ENCODE data around the gene FRMD4B.

Gene FRMD4B

GRCh38 chr3:69165744-69166143, 220.1 kb downstream of the FRMD4B start:
- no peak overlapping the region for H3K4me3 ChIP-seq (IDR thresholded peaks at IDR 0.05; ENCODE audit: insufficient read depth, low read depth, low read length)
- no peak for TF ChIP-seq CTCF (conservative IDR thresholded peaks at IDR 0.05; ENCODE audit: low read depth, low read length)

GRCh38 chr3:69164296-69164695, 221.6 kb downstream of the FRMD4B start:
- no peaks in the 10 kb centered on the region for H3K27me3 ChIP-seq (ENCODE audit: insufficient read depth, low read depth)

More at GRCh38 chr3:69165744-69166143, 220.1 kb downstream of the FRMD4B start:
- H2AFZ ChIP-seq (ENCODE audit: low read depth), result no peak overlapping the region
- no peak overlapping the region for H3K9ac ChIP-seq
- H3K4me1 ChIP-seq (ENCODE audit: low read depth, poor library complexity, severe bottlenecking), result peaks cover 12% of the 10 kb centered on the region
- H3K4me2 ChIP-seq, result no peak overlapping the region
- no peak overlapping the region for H3K27ac ChIP-seq
- no peaks in the 10 kb centered on the region for H4K20me1 ChIP-seq (ENCODE audit: insufficient read depth)
- no peaks in the 10 kb centered on the region for H3K27me3 ChIP-seq (ENCODE audit: insufficient read depth, low read depth)
- no peaks in the 10 kb centered on the region for H3K36me3 ChIP-seq (ENCODE audit: insufficient read depth)
- no peaks in the 10 kb centered on the region for H3K79me2 ChIP-seq (ENCODE audit: insufficient read depth, low read depth)

GRCh38 chr3:69162308-69162980, 223.4 kb downstream of the FRMD4B start:
- no peaks in the 10 kb centered on the region for H3K79me2 ChIP-seq (ENCODE audit: insufficient read depth, low read depth)
- no peak overlapping the region for H2AFZ ChIP-seq (ENCODE audit: low read depth)
- H3K4me1 ChIP-seq (ENCODE audit: low read depth, poor library complexity, severe bottlenecking), result peaks cover 18% of the 10 kb centered on the region
- no peak overlapping the region for H3K4me2 ChIP-seq
- H3K27ac ChIP-seq, result no peak overlapping the region
- no peak for TF ChIP-seq CTCF (conservative IDR thresholded peaks at IDR 0.05; ENCODE audit: low read depth, low read length)
- no peaks in the 10 kb centered on the region for H4K20me1 ChIP-seq (ENCODE audit: insufficient read depth)
- no peak overlapping the region for H3K9ac ChIP-seq
- no peak overlapping the region for H3K4me3 ChIP-seq (IDR thresholded peaks at IDR 0.05; ENCODE audit: insufficient read depth, low read depth, low read length)
- H3K27me3 ChIP-seq (ENCODE audit: insufficient read depth, low read depth), result no peaks in the 10 kb centered on the region
- no peaks in the 10 kb centered on the region for H3K36me3 ChIP-seq (ENCODE audit: insufficient read depth)

More at GRCh38 chr3:69164296-69164695, 221.6 kb downstream of the FRMD4B start:
- Histone ChIP-seq H4K20me1 (ENCODE audit: insufficient read depth) (no peaks in the 10 kb centered on the region), H3K36me3 (ENCODE audit: insufficient read depth) (no peaks in the 10 kb centered on the region), H3K4me2 (no peak overlapping the region), H3K4me3 (IDR thresholded peaks at IDR 0.05; ENCODE audit: insufficient read depth, low read depth, low read length) (no peak overlapping the region), H2AFZ (ENCODE audit: low read depth) (no peak overlapping the region), H3K9ac (no peak overlapping the region), H3K79me2 (ENCODE audit: insufficient read depth, low read depth) (no peaks in the 10 kb centered on the region), H3K4me1 (ENCODE audit: low read depth, poor library complexity, severe bottlenecking) (peaks cover 18% of the 10 kb centered on the region), H3K27ac (no peak overlapping the region)
- no peak for TF ChIP-seq CTCF (conservative IDR thresholded peaks at IDR 0.05; ENCODE audit: low read depth, low read length)

GRCh38 chr3:69161587-69162307, 224.1 kb downstream of the FRMD4B start:
- H3K4me1 ChIP-seq (ENCODE audit: low read depth, poor library complexity, severe bottlenecking), result peaks cover 18% of the 10 kb centered on the region
- no peaks in the 10 kb centered on the region for H3K27me3 ChIP-seq (ENCODE audit: insufficient read depth, low read depth)
- no peak overlapping the region for H3K9ac ChIP-seq
- no peaks in the 10 kb centered on the region for H3K79me2 ChIP-seq (ENCODE audit: insufficient read depth, low read depth)
- H2AFZ ChIP-seq (ENCODE audit: low read depth), result no peak overlapping the region; the same call in 1 of the 2 replicates
- TF ChIP-seq CTCF (conservative IDR thresholded peaks at IDR 0.05; ENCODE audit: low read depth, low read length), result peak; percentile 81
- no peak overlapping the region for H3K27ac ChIP-seq
- H3K4me3 ChIP-seq (IDR thresholded peaks at IDR 0.05; ENCODE audit: insufficient read depth, low read depth, low read length), result no peak overlapping the region
- no peak overlapping the region for H3K4me2 ChIP-seq
- no peaks in the 10 kb centered on the region for H3K36me3 ChIP-seq (ENCODE audit: insufficient read depth)
- H4K20me1 ChIP-seq (ENCODE audit: insufficient read depth), result no peaks in the 10 kb centered on the region
